IPS-NIHi7 (cell line): ENCODE data around the gene HMGXB4.

ENCODE experiments used
- DNase-seq: peaks from one replicate; pipeline ENCODE4 v3.0.0; 2012; ENCODE audit warnings: mixed read lengths; ENCODE audit errors: extremely low spot score

Gene HMGXB4

GRCh38 chr22:35326854-35327562, 69.7 kb downstream of the HMGXB4 start:
- no peak for DNase-seq

- no peak for DNase-seq
These were observed 70.6 kb downstream of the HMGXB4 start for GRCh38 chr22:35327690-35328471.

DNA sequence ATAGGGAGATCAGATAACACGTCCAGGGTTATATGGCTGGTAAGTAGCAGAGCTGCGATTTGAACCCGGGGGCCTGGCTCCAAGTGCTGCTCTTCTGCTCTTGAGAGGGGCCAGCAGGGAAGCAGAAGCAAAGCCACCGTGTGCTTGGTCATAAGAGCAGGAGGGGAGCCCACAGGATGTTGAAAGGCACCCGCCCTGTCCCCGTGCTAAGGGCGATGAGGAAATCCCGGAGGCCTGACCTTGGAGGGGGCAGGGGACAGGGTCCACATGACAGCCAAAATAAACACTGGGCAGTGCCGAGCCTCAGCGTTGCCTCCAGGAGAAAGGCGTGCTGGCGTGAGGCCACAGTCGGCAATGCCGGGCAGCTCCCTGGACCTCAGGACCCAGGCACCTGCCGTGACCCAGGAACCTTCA, 71.2 kb downstream of the HMGXB4 start:
- DNase-seq, result no peak

DNA sequence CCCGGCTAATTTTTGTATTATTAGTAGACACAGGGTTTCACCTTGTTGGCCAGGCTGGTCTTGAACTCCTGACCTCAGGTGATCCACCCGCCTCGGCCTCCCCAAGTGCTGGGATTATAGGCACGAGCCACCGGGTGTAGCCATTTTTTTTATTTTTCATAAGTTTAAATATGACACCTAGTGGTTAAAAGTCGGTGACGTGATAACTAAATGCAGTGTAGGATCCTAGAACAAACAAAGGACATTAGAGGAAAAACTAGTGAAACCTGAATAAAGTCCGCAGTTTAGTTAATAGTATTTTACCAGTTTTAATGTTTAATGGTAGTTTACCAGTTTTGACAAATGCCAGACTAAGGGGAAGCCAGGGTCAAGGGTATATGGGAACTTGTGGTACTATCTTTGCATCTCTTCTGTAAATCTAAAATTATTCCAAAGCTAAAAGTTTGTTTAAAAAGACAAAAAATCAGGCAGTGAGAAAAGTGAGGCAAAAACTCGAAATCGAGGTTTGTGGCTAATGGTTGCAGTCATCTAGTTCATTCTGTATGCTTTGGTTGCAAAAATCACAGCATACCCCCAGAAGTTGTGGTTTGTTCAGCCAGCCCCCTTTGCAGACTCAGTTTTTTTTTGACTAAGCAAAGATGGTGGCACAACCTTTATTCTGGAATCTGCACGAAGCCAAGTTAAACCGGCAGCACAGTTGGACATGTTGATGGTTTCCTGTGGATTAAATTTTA, 72.0 kb downstream of the HMGXB4 start:
- DNase-seq, result no peak

GRCh38 chr22:35330258-35330861, 73.1 kb downstream of the HMGXB4 start:
- DNase-seq, result no peak

GRCh38 chr22:35332278-35332677, 75.0 kb downstream of the HMGXB4 start:
- DNase-seq, result no peak

- DNase-seq, result no peak
These were observed 75.9 kb downstream of the HMGXB4 start for GRCh38 chr22:35333220-35333619.

DNA sequence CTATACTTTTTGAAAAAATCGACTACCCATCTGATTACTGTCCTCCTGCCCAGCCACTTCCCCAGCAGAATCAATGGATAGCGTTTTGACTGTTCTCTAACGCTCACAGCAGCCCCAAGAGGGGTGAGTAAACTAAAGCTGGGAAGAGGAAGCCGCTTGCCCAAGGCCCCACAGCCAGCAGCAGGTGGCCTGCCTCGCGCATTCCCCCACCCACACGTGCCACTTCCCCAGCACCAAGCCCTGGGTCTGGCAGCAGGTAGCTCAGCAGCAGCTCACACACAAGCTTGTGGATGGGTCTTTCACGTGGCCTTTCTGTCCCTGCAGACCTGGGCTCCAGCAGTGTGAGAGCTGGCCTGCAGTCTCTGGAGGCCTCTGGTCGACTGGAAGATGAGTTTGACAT, 76.7 kb downstream of the HMGXB4 start:
- no peak for DNase-seq

- no peak for DNase-seq
These were observed 78.2 kb downstream of the HMGXB4 start for GRCh38 chr22:35335468-35335867.

DNA sequence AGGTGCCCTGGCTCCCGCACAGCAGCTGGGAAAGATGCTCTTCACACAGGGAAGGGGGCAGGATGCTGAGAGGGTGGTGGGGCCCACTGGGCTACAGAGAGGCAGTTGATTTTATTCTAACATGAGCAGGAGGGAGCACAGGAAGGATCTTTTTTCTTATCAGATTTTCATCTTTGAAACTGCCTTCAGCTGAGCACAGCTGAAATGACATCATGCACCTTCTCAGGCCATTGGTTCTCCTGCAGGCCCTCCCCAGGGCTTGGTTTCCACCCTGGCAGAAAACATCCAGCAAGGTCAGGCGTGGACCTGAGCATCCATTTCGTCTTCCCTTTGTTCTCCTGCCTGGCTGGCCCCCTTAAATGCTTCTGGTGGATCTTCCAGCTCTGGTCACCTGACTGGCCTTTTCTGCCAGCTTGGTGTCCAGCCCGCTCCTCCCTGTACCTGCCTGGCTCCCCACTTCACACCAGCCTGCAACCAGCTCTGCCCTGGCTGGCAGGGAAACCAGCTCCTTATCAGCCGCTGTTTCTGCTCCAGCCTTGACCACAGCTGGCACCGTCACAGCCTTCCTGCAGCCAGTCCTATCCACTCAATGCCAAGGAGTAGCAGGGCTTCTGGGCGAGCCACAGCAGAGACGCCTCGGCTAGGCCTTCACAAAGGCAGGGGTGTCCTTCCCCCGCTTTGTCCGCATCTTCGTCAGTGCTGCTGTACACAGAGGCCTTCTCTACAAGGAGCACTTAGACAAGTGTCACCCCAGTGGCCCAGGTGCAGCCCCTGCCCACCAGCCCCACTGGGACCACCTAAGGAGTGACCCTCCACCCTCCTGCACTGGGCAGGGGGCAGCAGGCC, 78.9 kb downstream of the HMGXB4 start:
- DNase-seq, result no peak

DNA sequence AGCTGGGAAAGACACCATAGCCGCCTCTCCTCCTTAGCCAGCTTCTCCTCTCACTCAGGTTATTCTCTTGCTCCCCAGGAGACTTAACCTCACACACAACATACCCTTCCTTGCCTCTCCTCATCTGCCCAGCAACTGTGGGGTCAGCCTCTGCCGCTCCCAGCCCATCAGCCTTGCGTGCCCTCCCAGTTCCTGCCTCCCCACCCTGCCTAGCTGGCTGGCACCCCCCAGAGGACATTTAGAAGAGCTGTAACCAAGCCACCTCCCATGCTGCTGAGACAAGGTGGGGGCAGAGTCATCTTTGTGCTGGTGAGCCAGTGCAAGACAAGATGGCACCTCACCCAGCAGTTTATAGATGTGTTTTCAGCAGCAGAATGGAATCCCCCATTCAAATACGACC, 80.6 kb downstream of the HMGXB4 start:
- DNase-seq, result peak; percentile 44

GRCh38 chr22:35341090-35341874, 84.0 kb downstream of the HMGXB4 start:
- DNase-seq, result no peak

DNA sequence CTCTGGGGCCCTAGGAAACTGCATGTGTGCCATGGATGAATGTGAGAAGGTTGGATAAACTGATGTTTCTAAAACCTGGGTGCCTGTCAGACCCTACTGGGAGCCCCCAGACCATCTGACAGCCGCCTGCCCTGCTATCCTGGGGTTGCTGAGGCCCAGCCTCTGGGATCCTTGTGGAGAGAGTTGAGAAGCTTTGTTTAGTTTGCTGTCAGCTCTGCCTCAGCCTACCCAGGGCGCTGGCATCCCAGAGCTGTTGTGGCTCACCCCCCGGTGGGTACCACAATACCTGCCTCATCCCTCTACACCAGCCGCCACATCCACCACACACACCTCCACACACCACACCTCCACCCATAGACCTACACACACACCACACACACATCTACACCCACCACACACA, 85.1 kb downstream of the HMGXB4 start:
- DNase-seq, result no peak

DNA sequence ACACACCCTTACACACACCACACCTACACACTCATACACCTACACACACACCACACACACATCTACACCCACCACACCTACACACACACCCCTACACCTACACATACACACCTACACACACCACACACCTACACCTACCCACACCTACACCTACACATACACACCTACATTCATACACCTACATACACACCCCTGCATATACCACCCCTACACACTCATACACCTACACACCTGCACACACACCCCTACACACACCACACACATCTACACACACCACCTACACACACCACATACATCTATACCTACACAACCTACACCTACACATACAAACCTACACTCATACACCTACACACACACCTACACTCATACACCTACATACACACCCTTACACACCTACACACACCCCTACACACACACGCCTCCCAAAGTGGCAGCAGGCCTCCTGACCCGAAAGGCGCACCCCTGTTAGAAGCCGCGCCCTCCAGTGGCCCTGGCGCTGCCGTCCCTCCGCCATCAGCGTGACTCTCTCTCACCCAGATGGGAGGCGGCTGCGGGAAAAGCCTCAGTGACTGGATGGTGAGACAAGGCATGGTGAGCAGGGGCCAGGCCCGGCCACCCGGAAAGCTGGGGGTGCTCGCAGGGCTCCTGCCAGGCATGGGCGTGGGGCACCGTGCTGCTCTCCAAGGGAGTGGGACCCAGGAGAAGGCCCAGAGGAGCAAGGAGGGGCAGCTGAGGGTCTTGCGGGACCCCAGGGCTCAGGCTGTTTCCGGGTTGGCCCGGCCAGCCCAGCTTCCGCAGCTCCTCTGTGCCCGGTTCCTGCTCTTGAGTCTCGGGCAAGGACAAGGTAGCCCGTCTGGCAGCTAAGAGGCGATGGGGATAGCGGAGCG, 86.6 kb downstream of the HMGXB4 start:
- no peak for DNase-seq

- no peak for DNase-seq
These were observed 87.8 kb downstream of the HMGXB4 start for GRCh38 chr22:35344956-35345690.
